HG03342 (cell line): ENCODE data around the gene INTS2.
"Not testable (repeated sequence)": the region's sequence is repeated elsewhere in the genome, so short reads cannot be mapped to it uniquely, and the experiment has no call there.

Experiments used
- ATAC-seq: cut with Tn5 transposase; IDR thresholded peaks from one replicate; pipeline ENCODE4 v1.9.1; 2021; ENCODE audit warnings: mild to moderate bottlenecking, moderate library complexity; ENCODE audit not compliant: unreplicated experiment

Gene INTS2

DNA sequence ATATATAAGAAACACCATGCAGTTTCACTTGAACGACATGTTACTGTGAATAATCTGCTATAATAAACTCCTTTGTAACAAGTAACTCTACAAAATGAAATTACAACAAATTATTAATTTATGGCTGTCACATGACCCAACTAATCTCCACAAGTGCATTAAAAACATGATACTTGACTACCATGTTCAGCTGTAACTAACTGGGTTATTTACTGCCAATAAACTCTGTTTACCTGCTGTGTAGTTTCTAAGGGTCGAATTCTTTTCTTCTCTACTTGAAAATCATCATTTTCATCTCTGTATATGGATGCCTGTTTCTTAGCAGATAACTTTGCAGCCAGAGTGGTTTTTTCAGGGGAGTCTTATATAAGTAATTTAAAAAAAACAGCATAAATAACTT lies 78.9 kb downstream of the INTS2 start:
- ATAC-seq, result no peak

GRCh38 chr17:61848247-61848646 lies 79.5 kb downstream of the INTS2 start:
- ATAC-seq, result no peak

- no peak for ATAC-seq
Measured at GRCh38 chr17:61847659-61848058, 80.1 kb downstream of the INTS2 start.

GRCh38 chr17:61846761-61847375 lies 80.9 kb downstream of the INTS2 start:
- no peak for ATAC-seq

GRCh38 chr17:61846088-61846487 lies 81.7 kb downstream of the INTS2 start:
- no peak for ATAC-seq

- no peak for ATAC-seq
Measured at GRCh38 chr17:61843435-61843834, 84.3 kb downstream of the INTS2 start.

DNA sequence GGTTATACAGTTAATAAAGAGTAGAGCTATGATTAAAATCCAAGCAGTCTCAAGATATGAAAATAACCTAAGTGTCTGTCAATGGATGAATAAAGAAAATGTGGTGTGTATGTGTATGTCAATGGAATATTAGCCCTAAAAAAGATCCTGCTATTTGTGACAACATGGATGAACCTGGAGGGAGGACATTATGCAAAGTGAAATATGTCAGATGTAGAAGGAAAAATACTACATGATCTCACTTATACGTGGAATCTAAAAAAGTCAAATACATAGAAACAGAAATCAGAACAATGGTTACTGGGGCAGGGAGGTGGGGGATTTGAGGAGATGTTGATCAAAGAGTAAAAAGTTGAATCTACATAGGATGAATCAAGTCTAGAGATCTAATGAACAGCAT lies 84.9 kb downstream of the INTS2 start:
- ATAC-seq, result no peak

- ATAC-seq, result no peak
Measured at GRCh38 chr17:61839300-61839786, 88.4 kb downstream of the INTS2 start.

- ATAC-seq, result no peak
Measured at GRCh38 chr17:61837175-61838051, 90.4 kb downstream of the INTS2 start.

GRCh38 chr17:61836266-61837174 lies 91.3 kb downstream of the INTS2 start:
- ATAC-seq, result no peak

- ATAC-seq, result no peak
Measured at GRCh38 chr17:61835606-61836005, 92.2 kb downstream of the INTS2 start.

GRCh38 chr17:61834610-61835009 lies 93.2 kb downstream of the INTS2 start:
- ATAC-seq, result no peak

DNA sequence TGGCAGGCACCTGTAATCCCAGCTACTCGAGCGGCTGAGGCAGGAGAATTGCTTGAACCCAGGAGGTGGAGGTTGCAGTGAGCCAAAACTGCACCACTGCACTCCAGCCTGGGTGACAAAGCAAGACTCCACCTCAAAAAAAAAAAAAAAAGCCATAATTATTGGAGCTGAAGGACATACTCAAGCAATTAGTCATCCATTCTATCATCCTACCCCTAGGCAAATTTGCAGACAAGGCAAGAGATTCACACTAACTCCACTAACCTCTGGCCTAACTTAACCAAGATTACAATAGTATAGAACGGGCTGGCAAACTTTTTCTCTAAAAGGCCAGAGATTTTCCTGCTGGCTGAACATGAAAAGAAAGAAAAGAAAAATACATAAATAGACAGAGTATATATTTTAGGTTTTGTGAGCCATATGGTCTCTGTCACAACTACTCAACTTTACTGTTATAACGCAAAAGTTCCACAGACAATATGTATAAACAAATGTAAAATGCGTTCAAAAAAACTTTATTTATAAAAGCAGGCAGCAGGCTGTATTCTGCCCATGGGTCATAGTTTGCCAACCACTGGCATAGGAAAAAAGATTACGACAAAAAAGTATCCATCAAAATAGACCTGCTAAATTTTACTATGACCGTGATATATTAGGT lies 94.1 kb downstream of the INTS2 start:
- no peak for ATAC-seq

DNA sequence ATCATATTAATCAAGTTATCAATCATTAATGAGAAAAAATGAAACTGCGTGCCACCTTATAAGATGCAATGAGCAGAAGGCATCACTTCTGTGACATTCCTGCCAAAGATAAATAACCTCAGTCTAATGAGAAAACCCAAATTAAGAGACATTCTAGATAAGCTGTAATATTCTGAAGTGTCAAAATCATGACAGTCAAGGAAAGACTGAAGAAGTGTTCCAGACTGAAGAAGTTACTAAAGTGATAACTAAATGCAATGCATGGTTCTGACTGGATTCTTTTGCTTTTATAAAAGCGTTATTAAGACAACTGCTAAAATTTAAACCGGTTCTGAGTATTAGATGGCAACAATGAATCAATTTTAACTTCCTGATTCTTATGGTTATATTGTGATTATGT lies 95.3 kb downstream of the INTS2 start:
- no peak for ATAC-seq

- ATAC-seq, result no peak
Measured at GRCh38 chr17:61831099-61831498, 96.7 kb downstream of the INTS2 start.

- no peak for ATAC-seq
Measured at GRCh38 chr17:61828694-61829093, 99.1 kb downstream of the INTS2 start.

DNA sequence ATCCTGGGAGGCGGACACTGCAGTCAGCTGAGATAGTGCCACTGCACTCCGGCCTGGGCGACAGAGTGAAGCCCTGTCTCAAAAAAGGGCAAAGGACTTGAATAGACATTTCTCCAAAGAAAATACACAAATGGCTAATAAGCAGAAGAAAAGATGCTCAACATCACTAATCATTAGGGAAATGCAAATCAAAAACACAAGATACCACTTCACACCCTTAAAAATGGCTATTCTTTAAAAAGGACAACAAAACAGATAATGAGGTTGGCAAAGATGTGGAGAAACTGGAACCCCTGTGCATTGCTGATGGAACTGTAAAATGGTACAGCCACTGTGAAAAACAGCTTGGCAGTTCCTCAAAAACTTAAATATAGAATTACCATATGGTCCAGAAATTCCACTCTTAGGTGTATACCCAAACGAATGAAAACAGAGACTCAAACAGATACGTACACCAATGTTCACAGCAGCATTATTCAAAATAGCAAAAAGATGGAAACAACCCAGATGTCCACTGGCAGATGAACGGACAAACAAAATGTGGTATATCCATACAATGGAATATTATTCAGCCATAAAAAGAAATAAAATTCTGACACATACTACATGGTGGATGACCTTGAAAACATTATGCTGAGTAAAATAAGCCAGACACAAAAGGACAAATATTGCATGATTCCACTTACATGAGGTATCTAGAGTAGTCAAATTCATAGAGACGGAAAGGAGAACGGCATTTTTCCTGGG lies 100.0 kb downstream of the INTS2 start:
- ATAC-seq, result no peak

GRCh38 chr17:61826866-61827265 lies 100.9 kb downstream of the INTS2 start:
- ATAC-seq, result not testable (repeated sequence)

DNA sequence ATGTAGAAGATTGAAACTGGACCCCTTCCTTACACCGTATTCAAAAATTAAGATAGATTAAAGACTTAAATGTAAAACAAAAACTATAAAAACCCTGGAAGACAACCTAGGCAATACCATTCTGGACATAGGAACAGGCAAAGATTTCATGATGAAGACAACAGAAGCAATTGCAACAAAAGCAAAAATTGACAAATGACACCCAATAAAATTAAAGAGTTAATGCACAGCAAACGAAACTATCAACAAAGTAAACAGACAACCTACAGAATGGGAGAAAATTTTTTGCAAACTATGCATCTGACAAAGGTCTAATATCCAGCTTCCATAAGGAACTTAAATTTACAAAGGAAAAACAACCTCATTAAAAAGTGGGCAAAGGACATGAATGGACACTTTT lies 101.6 kb downstream of the INTS2 start:
- not testable (repeated sequence) for ATAC-seq
